ENCODE results near the gene SUSD3.

Gene SUSD3

DNA sequence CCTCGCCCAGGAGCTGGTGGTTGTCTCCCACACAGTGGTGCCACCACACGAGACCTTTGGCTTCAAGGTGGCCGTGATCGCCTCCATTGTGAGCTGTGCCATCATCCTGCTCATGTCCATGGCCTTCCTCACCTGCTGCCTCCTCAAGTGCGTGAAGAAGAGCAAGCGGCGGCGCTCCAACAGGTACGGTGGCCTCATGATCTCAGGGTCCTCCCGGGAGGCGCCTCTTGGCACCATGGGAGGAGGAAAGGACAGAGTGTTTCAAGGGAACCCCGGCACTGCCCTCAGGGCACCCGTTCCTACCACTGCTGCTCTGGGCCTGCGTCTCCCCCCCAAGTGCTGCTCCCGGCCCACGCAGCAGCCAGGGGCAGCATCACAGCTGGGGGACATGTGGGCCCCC is 19.3 kb downstream of the SUSD3 start:
- no peak for DNase-seq

- DNase-seq, result no peak
These were observed 20.9 kb downstream of the SUSD3 start for GRCh38 chr9:93079371-93079770.

DNA sequence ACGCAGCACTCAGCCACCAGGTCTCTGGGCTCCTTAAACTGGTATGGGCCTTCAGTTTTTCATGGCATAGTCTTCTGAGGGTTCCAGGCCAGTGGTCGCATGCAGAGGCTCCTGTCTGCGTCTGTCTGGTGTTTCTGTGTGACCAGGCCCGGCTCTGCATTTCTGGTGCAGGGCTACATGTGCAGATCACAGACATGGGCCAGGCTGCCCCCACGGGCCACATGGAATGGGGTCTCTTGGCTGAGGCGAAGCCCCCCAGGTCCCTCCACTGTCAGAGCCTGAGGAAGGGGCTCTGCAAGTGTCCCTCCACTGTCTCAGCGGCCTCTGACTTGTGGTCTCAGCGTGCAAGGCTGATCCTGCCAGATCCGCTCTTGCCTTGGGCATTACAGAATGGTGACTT is 21.9 kb downstream of the SUSD3 start:
- DNase-seq, result peak; percentile 1

DNA sequence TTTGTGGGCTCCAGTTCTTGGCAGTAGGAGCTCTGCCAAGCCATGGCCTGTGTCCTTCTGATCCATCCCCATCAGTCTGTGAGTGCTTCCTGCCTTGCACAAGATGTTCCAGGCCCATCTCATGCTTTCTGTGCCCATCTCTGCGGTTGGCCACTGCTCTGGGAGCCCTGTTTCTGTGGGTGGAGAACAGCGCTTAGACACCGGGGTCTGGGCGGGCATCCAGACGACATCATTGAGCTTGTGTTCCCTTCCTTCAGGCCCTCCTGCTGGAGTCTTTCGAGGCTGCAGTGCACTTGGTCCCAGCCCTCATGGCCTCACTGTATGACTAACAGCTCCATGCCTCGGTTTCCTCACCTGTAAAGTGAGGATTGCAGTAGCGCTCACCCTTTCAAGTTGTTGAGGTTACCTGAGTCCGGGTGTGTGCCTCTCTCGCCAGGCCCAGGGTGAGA is 22.6 kb downstream of the SUSD3 start:
- no peak for DNase-seq

DNA sequence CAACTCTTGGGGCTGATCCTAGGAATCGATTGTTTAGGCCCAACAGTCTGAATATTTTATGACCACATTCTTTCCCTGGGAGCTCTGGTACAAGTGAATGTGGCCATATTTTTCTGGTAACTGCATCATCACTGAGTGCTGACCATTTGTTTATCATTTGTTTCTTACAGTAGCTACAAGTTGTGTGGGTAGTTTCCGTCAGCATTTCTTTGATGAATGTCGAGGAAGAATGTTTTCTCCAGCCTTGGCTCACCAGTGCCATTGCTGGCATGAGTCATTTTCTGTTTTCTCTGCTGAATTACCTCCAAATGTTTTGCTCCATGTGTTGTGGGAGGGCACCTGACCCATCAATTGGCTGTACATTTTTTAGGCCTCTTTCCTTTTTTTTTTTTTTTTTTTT is 23.4 kb downstream of the SUSD3 start:
- no peak for DNase-seq

DNA sequence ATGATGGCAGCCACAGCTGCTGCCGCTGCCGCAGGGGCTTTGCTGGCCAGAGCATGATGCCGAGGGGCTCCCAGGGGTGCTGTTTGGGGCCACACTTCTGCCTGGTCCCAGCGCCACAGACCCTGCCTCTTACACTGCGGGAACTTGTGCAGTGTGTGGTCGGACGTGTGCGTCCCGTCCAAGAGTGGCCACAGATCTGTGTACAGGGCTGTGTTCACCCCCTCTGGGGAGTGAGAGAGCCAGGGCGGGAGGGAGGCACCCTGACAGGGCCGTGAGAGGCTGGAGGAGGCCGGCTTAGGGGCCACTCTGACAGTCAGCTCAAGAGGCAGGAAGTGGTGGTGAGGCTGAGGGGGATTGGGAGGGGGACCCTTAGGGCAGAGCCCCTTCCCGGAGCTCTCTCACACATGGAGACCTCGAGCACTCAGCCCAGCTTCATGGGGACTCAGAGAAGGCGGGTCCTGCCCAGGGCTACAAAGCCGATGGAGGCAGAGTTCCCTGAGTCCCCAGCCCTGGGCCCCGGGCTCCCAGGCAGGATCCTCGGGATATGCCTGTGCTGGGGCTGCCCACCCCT is 24.4 kb downstream of the SUSD3 start:
- no peak for DNase-seq

DNA sequence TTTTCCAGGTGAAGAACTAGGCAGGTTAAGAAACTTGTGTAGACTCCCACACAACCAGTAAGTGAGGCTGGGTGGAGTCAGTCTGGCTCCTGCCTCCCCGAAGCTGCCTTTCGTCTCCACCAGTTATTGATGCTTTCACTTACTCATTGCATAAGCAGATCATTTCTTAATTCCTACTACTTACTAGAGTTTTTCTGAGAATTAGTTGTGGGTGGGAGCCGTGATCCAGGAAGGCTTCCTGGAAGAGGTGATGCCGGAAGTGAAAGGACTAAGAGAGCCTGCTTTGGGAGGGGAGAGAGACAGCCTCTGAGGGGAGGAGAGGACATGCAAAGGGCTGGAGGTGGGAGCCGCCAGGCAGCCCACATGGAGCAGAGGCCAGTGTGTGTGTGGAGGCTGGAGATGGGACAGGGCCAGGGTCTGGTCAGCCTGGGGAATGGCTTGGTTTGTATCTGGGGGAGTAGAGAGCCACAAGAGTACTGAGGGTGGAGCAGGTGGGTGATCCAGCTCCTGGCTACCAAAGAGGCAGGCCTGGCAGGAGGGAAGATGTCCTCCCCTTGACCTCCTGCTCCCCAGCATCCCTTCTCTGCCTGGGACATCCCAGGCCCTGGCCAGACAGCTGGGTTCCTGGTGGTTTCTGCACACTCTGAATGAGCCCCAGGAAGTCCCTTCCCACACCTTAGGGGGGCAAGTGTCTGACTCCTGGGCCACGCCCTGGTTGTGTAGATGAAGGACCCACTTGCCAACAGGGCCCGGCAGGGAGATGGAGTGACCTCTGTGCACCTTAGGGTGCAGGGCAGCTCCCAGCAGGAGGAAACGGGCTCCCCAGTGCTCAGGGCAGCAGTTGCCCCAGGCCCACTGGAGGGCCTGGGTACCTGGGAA is 25.3 kb downstream of the SUSD3 start:
- peak; percentile 69 for DNase-seq

DNA sequence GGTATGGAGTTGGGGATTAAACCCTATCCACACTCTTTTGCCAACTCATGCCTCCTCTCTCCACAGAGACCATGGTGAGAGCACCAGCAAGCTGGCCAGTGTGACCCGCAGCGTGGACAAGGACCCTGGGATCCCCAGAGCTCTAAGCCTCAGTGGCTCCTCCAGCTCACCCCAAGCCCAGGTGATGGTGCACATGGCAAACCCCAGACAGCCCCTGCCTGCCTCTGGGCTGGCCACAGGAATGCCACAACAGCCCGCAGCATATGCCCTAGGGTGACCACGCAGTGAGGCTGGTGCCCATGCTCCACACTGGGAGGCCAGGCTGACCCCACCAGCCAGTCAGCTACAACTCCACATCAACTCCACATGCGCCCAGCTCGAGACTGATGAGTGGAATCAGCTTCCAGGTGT is 26.0 kb downstream of the SUSD3 start:
- no peak for DNase-seq

DNA sequence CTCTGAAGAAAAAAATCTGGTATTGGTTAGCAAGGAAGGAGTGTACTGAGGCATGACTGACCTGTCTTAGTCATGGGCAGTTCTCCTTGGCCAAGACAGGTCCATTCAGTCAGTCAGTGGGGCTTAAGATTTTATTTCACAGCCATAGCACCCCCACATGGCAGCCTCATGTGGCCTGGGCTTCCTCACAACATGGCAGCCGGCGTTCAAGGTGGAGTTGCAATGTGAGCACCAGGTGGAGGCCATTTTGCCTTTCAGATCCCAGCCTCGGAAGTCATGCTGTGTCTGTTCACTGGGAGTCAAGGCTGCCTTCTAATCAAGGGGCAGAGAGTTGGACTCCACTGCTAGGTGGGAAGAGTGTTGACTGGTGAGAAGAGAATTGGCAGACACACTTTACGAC is 27.2 kb downstream of the SUSD3 start:
- DNase-seq, result peak; percentile 0

DNA sequence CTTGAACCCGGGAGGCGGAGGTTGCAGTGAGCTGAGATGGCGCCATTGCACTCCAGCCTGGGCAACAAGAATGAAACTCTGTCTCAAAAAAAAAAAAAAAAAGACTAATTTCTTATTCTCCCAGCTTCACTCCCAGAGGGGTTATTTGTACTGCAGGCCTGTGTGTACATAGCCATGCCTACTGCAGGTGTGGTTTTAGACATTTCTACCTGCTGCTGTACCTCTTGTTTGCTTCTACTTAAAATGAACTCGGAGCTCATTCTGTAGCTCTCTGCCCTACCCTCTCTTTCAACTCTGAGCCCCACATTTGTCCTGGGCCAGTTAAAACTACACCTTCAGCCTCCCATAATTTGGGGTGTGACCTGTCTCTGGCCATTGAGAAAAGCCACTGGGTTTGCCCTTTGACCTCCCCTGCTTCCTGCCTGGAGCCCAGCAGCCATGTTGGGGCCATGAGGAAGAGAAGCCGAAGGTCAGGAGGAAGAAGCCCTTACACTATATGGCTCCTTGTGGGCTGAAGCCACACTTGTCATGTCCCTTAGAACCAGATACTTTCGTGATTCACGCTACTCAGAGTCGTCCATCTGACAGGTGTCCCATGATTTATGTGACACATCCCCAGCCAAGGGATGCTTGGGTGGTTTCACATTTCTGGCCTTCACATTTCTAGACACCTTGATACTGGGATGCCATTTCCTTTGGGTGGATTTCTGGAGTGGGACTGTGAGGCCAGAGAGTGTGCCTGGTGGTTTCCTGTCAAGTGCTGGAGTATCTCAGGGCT is 28.1 kb downstream of the SUSD3 start:
- DNase-seq, result peak; percentile 0

DNA sequence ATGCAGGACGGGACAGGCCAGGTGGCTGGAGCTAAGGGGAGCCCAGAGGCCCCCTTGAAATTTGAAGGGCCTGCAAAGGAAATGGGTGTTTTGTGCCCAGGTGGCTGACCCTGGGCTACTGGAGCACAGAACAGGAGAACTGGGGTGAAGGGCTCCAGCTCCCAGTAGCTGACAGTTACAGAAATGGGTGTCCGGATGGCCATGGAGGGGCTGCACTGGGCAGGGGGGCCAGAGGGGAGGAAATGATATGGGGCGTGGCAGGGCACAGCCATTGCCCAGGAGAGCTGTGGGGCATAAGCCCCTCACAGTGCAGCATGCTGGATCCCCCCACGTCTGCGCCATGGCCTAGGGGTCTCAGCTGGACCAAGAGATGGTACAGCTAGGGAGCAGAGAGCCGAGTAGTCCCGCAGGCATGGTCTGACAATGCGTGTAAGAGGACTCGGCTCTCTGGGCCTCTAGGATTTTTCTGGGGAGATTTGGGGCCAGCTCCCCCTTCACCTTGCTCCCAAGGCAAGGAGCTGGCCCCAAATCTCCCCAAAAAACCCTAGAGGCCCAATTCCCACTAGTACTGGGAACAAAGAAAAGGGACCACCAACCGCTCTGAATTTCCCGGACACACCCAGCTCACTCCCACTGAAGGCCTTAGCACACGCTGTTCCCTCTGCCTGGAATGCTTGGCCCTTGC is 29.6 kb downstream of the SUSD3 start:
- DNase-seq, result peak; percentile 2

- peak; percentile 10 for DNase-seq
These were observed 30.1 kb downstream of the SUSD3 start for GRCh38 chr9:93088656-93089015.

GRCh38 chr9:93089024-93089423 is 30.5 kb downstream of the SUSD3 start:
- no peak for DNase-seq

- peak; percentile 3 for DNase-seq
These were observed 31.0 kb downstream of the SUSD3 start for GRCh38 chr9:93089481-93089991.

DNA sequence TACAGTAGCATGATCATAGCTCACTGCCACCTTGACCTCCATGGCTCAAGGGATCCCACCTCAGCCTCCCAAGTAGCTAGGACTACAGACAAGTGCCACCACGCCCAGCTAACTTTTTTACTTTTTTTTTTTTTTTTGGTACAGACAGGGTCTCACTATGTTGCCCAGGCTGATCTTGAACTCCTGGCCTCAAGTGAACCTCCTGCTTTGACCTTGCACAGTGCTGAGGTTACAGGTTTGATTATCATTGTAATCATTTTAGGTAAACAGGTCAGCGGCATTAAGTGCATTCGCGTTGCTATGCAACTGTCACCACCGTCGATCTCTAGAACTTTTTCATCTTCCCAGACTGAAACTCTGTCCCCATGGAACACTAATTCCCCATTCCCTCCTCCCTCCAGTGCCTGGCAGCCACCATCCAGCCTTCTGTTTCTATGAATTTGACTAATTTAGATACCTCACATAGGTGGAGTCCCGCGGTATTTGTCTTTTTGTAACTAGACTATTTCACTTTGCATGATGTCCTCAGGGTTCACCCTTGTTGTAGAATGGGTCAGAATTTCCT is 31.7 kb downstream of the SUSD3 start:
- peak; percentile 4 for DNase-seq

GRCh38 chr9:93091056-93091452 is 32.6 kb downstream of the SUSD3 start:
- no peak for DNase-seq

- DNase-seq, result peak; percentile 86
These were observed 33.1 kb downstream of the SUSD3 start for GRCh38 chr9:93091453-93092081.

- DNase-seq, result peak; percentile 3
These were observed 33.9 kb downstream of the SUSD3 start for GRCh38 chr9:93092251-93092991.

- peak; percentile 1 for DNase-seq
These were observed 34.8 kb downstream of the SUSD3 start for GRCh38 chr9:93093127-93093876.

- DNase-seq, result no peak
These were observed 35.6 kb downstream of the SUSD3 start for GRCh38 chr9:93093877-93094657.

Data from activated CD4-positive, alpha-beta T cell treated with anti-CD3 and anti-CD28 coated beads for 48 hours (primary cell).